HCT116 (cell line): ENCODE measurements around the gene RBKS. TPM values are rescaled to one million over a fixed set of nuclear protein-coding genes. Genes with fewer than 3 reads are reported as not detected.

ENCODE experiments used
- ATAC-seq: fragments of 200-7000 bp; cut with Tn5 transposase; 2 replicates; pipeline ENCODE4 v1.9.1; 2020; ENCODE audit warnings: mild to moderate bottlenecking, moderate library complexity
- BruUV-seq: library from RNA; stranded (reverse); fragments of 400-500 nt; replicated peaks from 2 replicates; lab custom pipeline; 2021; lab: Mats Ljungman, UMichigan
- CTCF ChIA-PET: fragments of 300-600 bp; sonication (Branson Sonifier 250); formaldehyde crosslinking; loops from one replicate; lab custom pipeline; 2021; ENCODE audit warnings: antibody characterized with exemption; lab: Charles Lee
- POLR2A ChIA-PET: fragments of 300-600, 350-600 bp; sonication (Branson Sonifier 250); formaldehyde crosslinking; loops from one replicate; lab custom pipeline; 2021; ENCODE audit warnings: antibody characterized with exemption; lab: Charles Lee
- RAD21 ChIA-PET, 2 experiments: fragments of 300-600 bp; sonication (Branson Sonifier 250); formaldehyde crosslinking; loops; one replicate each; lab custom pipeline; 2023; ENCODE audit warnings: low total read pairs in 2 of 2; ENCODE audit not compliant: uncharacterized antibody in 2 of 2, unreplicated experiment in 2 of 2, low non-redundant PET in 1 of 2; lab: Charles Lee
- DNase-seq: peaks from one replicate; pipeline ENCODE4 v3.0.0-alpha.2; 2010; ENCODE audit warnings: low read depth, low spot score
- H2AFZ ChIP-seq: fragments of 200-600 bp; shearing (Covaris generic), sonication (generic); 2 replicates; pipeline ENCODE4 v1.6.1; 2017; ENCODE audit warnings: low read depth, mixed run types, mixed read lengths, antibody characterized with exemption, low read length; ENCODE audit not compliant: poor library complexity, severe bottlenecking
- H3K27ac ChIP-seq: 2 replicates; pipeline ENCODE4 v1.5.1; 2012; ENCODE audit warnings: low read depth, low read length
- H3K27me3 ChIP-seq: fragments of 200-600 bp; sonication (generic); 2 replicates; pipeline ENCODE4 v1.6.1; 2016; ENCODE audit warnings: mixed run types, low read length, mixed read lengths; ENCODE audit not compliant: insufficient read depth
- H3K36me3 ChIP-seq, 2 experiments: fragments of 200-500 bp in 1 of 2; fragments of 200-600 bp in 1 of 2; sonication (Bioruptor generic) in 1 of 2; sonication (generic) in 1 of 2; 2 replicates each; pipeline versions ENCODE4 v1.5.1 to v1.6.1; 2014 to 2016; ENCODE audit warnings: low read length in 2 of 2, inconsistent platforms in 1 of 2, mixed read lengths in 1 of 2, mixed run types in 1 of 2; ENCODE audit not compliant: insufficient read depth in 2 of 2, control insufficient read depth in 1 of 2
- H3K4me1 ChIP-seq, 2 experiments: fragments of 200-600 bp in 1 of 2; sonication (generic) in 1 of 2; 2 replicates each; pipeline versions ENCODE4 v1.5.1 to v1.6.1; 2012 to 2017; ENCODE audit warnings: low read length in 2 of 2, inconsistent platforms in 1 of 2, mild to moderate bottlenecking in 1 of 2, mixed read lengths in 1 of 2, mixed run types in 1 of 2, moderate library complexity in 1 of 2; ENCODE audit not compliant: insufficient read depth in 2 of 2, control insufficient read depth in 1 of 2
- H3K4me2 ChIP-seq: fragments of 200-600 bp; sonication (generic); 2 replicates; pipeline ENCODE4 v1.6.1; 2017; ENCODE audit warnings: mixed run types, low read length, mixed read lengths
- H3K4me3 ChIP-seq, 2 experiments: fragments of 200-600 bp in 1 of 2; sonication (generic) in 1 of 2; replicated peaks in 1 of 2; 2 replicates each; pipeline ENCODE4 v1.5.1; 2011 to 2016; ENCODE audit warnings: low read length in 2 of 2, control low read depth in 1 of 2, low read depth in 1 of 2, mild to moderate bottlenecking in 1 of 2, mixed read lengths in 1 of 2, mixed run types in 1 of 2
- H3K79me2 ChIP-seq: fragments of 200-600 bp; sonication (generic); 2 replicates; pipeline ENCODE4 v1.6.1; 2017; ENCODE audit warnings: mild to moderate bottlenecking, mixed run types, low read length, moderate library complexity, mixed read lengths; ENCODE audit not compliant: insufficient read depth
- H3K9ac ChIP-seq: fragments of 200-600 bp; sonication (generic); 2 replicates; pipeline ENCODE4 v1.6.1; 2016; ENCODE audit warnings: low read length, mixed read lengths
- H3K9me2 ChIP-seq: fragments of 200-600 bp; sonication (generic), shearing (Covaris generic); 2 replicates; pipeline ENCODE4 v1.6.1; 2017; ENCODE audit warnings: mixed run types, mild to moderate bottlenecking, moderate library complexity; ENCODE audit not compliant: insufficient read depth
- H3K9me3 ChIP-seq, 2 experiments: fragments of 200-500 bp in 1 of 2; fragments of 200-600 bp in 1 of 2; sonication (Bioruptor generic) in 1 of 2; sonication (generic) in 1 of 2; 2 replicates each; pipeline ENCODE4 v1.6.1; 2014 to 2017; ENCODE audit warnings: low read length in 2 of 2, mixed read lengths in 2 of 2, inconsistent platforms in 1 of 2, low read depth in 1 of 2, mild to moderate bottlenecking in 1 of 2, mixed run types in 1 of 2, moderate library complexity in 1 of 2; ENCODE audit not compliant: control insufficient read depth in 1 of 2, insufficient read depth in 1 of 2
- H4K20me1 ChIP-seq: fragments of 200-600 bp; sonication (generic), shearing (Covaris generic); 2 replicates; pipeline ENCODE4 v1.6.1; 2017; ENCODE audit warnings: mixed run types, mild to moderate bottlenecking, moderate library complexity; ENCODE audit not compliant: insufficient read depth
- ATF3 ChIP-seq: IDR thresholded peaks from 2 replicates; pipeline ENCODE4 v1.6.1; 2012
- CBX3 ChIP-seq: IDR thresholded peaks from 2 replicates; pipeline ENCODE4 v1.6.1; 2012; ENCODE audit warnings: low read depth
- CEBPB ChIP-seq: IDR thresholded peaks from 2 replicates; pipeline ENCODE4 v1.6.1; 2012; ENCODE audit warnings: low read depth
- CTCF ChIP-seq, 3 experiments: fragments of 200-600 bp in 1 of 3; sonication (generic) in 1 of 3; IDR thresholded peaks in 2 of 3; conservative IDR thresholded peaks in 1 of 3; 2 replicates each; pipeline ENCODE4 v1.5.1; 2012 to 2017; ENCODE audit warnings: low read depth in 2 of 3, low read length in 2 of 3, antibody characterized with exemption in 1 of 3, borderline replicate concordance in 1 of 3, control low read depth in 1 of 3, mild to moderate bottlenecking in 1 of 3, mixed read lengths in 1 of 3, mixed run types in 1 of 3, moderate library complexity in 1 of 3; ENCODE audit not compliant: insufficient read depth in 1 of 3
- EGR1 ChIP-seq: IDR thresholded peaks from 2 replicates; pipeline ENCODE4 v1.6.1; 2012; ENCODE audit warnings: low read depth
- ELF1 ChIP-seq: IDR thresholded peaks from 2 replicates; pipeline ENCODE4 v1.6.1; 2012; ENCODE audit warnings: low read depth, borderline replicate concordance
- EZH2 ChIP-seq: fragments of 200-600 bp; sonication (generic); IDR thresholded peaks from 2 replicates; pipeline ENCODE4 v1.6.1; 2017; ENCODE audit warnings: antibody characterized with exemption, mixed run types
- EZH2phosphoT487 ChIP-seq: fragments of 200-600 bp; IDR thresholded peaks from 2 replicates; pipeline ENCODE4 v1.6.1; 2018; ENCODE audit warnings: antibody characterized with exemption, borderline replicate concordance
- FOSL1 ChIP-seq: IDR thresholded peaks from 2 replicates; pipeline ENCODE4 v1.6.1; 2012; ENCODE audit warnings: low read depth
- JUND ChIP-seq: IDR thresholded peaks from 2 replicates; pipeline ENCODE4 v1.6.1; 2012
- MAX ChIP-seq: IDR thresholded peaks from 2 replicates; pipeline ENCODE4 v1.6.1; 2012
- POLR2A ChIP-seq: IDR thresholded peaks from 2 replicates; pipeline ENCODE4 v1.7.0; 2011; ENCODE audit warnings: borderline replicate concordance; ENCODE audit not compliant: insufficient read depth, insufficient read length; ENCODE audit errors: extremely low read depth
- POLR2AphosphoS5 ChIP-seq: IDR thresholded peaks from 2 replicates; pipeline ENCODE4 v1.6.1; 2011; ENCODE audit warnings: mild to moderate bottlenecking, low read depth, low read length, moderate library complexity
- REST ChIP-seq: IDR thresholded peaks from 2 replicates; pipeline ENCODE4 v1.6.1; 2012; ENCODE audit warnings: low read depth
- SIN3A ChIP-seq: IDR thresholded peaks from 2 replicates; pipeline ENCODE4 v1.6.1; 2012; ENCODE audit warnings: low read depth
- SRF ChIP-seq: IDR thresholded peaks from 2 replicates; pipeline ENCODE4 v1.6.1; 2012; ENCODE audit warnings: low read depth
- TCF7L2 ChIP-seq: IDR thresholded peaks from 2 replicates; pipeline ENCODE4 v1.7.0; 2011; ENCODE audit warnings: borderline replicate concordance, inconsistent platforms; ENCODE audit not compliant: insufficient read depth, insufficient read length; ENCODE audit errors: extremely low read depth
- ZBTB33 ChIP-seq: IDR thresholded peaks from 2 replicates; pipeline ENCODE4 v1.6.1; 2011; ENCODE audit warnings: mild to moderate bottlenecking, low read length, moderate library complexity; ENCODE audit not compliant: insufficient replicate concordance; ENCODE audit errors: extremely low read depth
- ZFX ChIP-seq: fragments of 450-650 bp; IDR thresholded peaks from 2 replicates; pipeline ENCODE4 v1.6.1; 2017
- ZNF274 ChIP-seq: fragments of 200-500 bp; sonication (Bioruptor generic); IDR thresholded peaks from 2 replicates; pipeline ENCODE4 v1.6.1; 2014; ENCODE audit warnings: mild to moderate bottlenecking, low read depth, low read length, inconsistent platforms
- intact Hi-C: fragments of 100-400 bp; cut with micrococcal nuclease; formaldehyde crosslinking; loops from 2 replicates; pipeline ENCODE4 v1.10.0; 2022
- total RNA-seq: library from RNA; stranded (reverse); gene quantifications from one replicate; pipeline ENCODE4 v1.2.1, GENCODE V29; 2021; ENCODE audit not compliant: unreplicated experiment

Gene RBKS
- total RNA-seq, 1 experiment from 2014 or later = 2.4 TPM

GRCh38 chr2:27828305-27828704 lies 61.9 kb downstream of the RBKS start:
- Histone ChIP-seq H3K9me3 (peaks cover 0 to 6% of the 10 kb centered on the region in 2 experiments; a peak in 1 of 4 replicates), H3K27ac (no peak overlapping the region), H3K79me2 (no peaks in the 10 kb centered on the region), H2AFZ (no peak overlapping the region), H3K36me3 (no peaks in the 10 kb centered on the region), H3K4me3 (no peak overlapping the region), H3K9me2 (no peaks in the 10 kb centered on the region), H3K4me2 (no peak overlapping the region), H3K9ac (no peak overlapping the region), H4K20me1 (no peaks in the 10 kb centered on the region), H3K4me1 (no peaks in the 10 kb centered on the region), H3K27me3 (no peaks in the 10 kb centered on the region)
- ChIA-PET CTCF (no interaction called here), RAD21 (no interaction called here), POLR2A (no interaction called here)
- DNase-seq (no peak), ATAC-seq (no peak)
- intact Hi-C loops = no loop called here
- no peak for TF ChIP-seq CBX3
- no peak for TF ChIP-seq CTCF (IDR thresholded peaks at IDR 0.05 in 2 of 3, conservative IDR thresholded peaks at IDR 0.05 in 1 of 3; ENCODE audit: borderline replicate concordance in 1 of 3, insufficient read depth in 1 of 3, low read depth in 2 of 3, low read length in 2 of 3)
- no peak for TF ChIP-seq REST
- no peak for TF ChIP-seq ELF1
- TF ChIP-seq TCF7L2 = no peak
- TF ChIP-seq EZH2phosphoT487 = no peak
- no peak for TF ChIP-seq SRF
- no peak for TF ChIP-seq EGR1
- TF ChIP-seq SIN3A = no peak
- TF ChIP-seq EZH2 = no peak
- no peak for TF ChIP-seq CEBPB
- no peak for TF ChIP-seq JUND
- no peak for TF ChIP-seq ZNF274
- TF ChIP-seq POLR2A = no peak
- no peak for TF ChIP-seq ZBTB33
- no peak for TF ChIP-seq ZFX
- no peak for TF ChIP-seq POLR2AphosphoS5
- no peak for TF ChIP-seq FOSL1
- TF ChIP-seq ATF3 = no peak
- no peak for TF ChIP-seq MAX
- BruUV-seq = no TSS peak
